HG03135 (cell line): ENCODE results near the gene EMX2.

Experiments
- ATAC-seq: cut with Tn5 transposase; IDR thresholded peaks from one replicate; pipeline ENCODE4 v1.9.1; 2021; ENCODE audit warnings: mild to moderate bottlenecking, moderate library complexity; ENCODE audit not compliant: unreplicated experiment

The EMX2 gene

GRCh38 chr10:117531371-117532002, 11.1 kb upstream of the EMX2 start:
- no peak for ATAC-seq

GRCh38 chr10:117532003-117532385, 10.6 kb upstream of the EMX2 start:
- no peak for ATAC-seq

GRCh38 chr10:117532451-117533107, 10.0 kb upstream of the EMX2 start:
- no peak for ATAC-seq

DNA sequence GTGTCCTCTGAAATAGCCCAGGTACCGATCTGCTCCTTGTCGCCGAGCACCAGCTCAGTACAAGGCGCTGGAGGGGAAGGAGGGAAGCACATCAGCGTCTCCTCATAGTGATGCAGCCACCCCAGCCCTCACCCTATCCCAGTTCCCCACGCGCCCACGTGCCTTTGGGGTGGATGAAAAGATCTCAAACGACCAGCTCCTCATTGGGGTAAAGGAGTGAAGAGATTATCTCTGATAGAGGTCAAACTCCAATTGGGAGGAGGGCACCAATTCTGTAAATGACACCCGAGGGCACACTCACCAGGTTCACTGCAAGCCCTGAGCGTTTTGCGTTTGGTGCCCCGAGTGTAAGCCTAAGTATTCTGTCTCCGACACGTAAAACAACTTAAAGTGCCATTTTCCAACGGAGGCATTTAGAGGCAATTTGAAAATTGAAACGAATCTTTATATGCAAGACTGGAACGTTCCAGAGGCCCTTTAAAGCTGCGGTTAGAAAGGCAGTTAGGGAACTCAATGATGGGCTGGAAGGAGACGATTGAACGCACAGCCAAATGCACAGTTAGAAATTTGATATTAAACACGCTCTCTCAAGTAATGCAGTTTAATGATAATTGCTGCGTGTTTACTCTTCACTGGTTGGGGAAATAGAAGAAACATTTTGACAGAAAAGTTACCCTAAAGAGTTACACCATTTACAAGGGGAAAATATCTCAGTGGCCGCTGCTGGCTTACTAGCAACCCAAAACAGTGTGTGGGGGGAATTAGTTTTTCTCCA, 8.9 kb upstream of the EMX2 start:
- ATAC-seq: no peak

DNA sequence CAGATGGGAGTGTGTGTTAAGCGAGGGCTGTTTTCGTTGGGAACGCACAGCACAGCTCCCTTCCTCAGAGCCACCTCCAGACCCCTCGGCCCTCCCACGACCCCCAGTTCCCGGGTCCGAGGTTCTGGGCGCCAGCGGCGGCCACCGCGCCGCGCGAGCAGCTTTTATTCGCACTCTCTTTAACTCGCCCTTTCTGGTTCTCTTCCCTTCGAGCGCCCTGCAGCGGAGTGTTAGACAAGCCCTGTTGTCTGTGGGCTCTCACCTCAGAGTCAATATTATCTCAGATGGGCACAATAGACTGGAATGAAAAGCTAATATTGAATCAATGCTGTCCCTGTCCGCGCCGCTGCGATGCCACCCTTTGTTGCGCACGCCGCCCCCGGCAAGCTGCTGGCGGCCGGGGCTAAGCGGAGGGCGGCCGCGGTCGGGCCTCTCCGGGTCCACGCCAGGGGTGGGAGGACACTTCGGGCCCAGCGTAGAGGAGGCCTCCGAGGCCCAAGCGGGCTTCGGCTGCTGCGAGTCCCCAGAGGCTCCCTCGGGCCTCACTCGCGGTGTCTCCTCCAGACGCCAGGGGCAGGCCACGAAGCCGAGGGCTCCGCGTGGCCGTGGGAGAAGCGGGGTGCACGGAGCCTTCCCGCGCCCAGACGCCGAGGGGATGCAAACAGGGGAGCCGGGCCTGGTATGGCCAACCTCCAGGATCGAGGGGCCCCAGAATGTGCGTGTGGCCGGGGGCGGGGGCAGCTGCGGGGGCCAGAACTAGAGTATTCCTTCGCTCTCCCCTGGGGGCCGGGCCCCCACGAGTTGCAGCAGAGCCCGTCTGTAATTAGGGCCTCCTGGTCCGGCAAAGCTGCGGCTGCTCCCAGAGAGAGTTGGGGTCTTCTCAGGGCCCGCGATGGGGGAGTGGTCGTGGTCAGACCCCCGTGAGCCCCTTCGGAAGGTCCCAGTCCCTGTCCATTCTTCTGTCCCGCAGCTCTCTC, 7.9 kb upstream of the EMX2 start:
- ATAC-seq: no peak

GRCh38 chr10:117535298-117536071, 7.1 kb upstream of the EMX2 start:
- no peak for ATAC-seq

DNA sequence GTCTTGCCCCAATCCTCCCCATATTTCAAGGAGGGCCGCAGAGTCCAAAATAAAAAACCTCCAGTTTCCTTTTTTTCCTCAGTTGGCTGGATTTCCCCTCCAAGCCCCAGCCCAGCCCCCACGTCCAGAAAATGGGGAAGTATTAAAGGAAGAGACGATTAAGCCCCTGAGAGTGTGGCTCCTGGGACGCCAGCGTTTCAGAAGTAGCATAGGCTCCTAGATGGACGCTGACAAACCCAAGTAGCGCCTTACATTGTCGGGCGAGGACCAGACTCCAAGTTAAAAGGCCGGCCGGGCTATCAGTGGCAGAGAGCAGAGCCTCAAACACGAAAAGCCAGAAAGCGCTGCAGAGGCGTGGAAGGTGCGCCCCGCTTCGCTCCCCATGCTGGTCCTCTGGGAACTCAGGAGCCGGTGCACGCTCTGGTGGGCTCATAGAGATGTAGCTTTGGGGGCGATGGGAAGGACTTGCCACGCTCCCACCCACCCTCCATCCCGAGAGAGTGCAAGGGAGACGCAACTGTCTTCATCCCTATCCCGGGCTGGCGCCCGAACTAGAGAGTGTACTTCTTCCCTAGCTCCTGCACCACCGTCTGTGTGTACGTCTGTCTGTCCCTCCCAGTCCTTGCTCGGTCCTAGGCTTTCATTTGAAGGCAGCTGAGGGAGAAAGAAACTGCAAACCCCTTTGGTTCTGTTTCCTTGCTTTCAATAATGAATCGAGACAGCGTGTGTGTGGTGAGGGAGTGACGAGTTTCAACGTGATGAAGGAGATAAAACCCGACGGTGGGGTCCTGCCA, 6.3 kb upstream of the EMX2 start:
- ATAC-seq: no peak

DNA sequence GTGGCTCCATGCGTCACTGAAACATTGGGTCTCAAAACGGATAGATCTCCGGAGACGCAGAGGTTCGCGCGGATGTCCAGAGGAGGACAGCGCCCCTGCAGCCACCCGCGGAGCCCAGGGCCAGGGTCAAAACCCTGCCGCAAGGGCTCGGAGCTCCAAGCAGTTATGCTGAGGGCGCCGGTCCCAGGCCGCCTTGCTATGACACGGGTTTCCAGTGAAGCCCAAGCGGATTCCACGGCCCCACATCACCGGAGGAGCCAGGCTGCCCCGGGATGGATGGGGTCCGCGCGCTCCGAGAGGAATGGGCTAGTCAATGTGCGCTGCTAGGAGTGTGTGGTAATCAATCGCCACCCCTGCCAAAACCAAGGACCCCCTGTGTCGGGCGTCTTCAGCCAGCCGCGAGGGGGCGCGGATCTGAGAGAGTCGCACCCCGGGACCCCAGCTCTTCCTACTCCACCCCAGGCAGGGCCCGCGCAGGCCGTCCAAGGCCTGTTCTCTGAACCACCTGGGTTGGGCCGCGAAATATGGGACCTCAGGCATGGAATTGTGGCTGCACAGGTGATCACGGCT, 5.6 kb upstream of the EMX2 start:
- no peak for ATAC-seq

GRCh38 chr10:117537436-117537903, 5.1 kb upstream of the EMX2 start:
- no peak for ATAC-seq

- no peak for ATAC-seq
Measured at GRCh38 chr10:117537904-117538524, 4.5 kb upstream of the EMX2 start.

DNA sequence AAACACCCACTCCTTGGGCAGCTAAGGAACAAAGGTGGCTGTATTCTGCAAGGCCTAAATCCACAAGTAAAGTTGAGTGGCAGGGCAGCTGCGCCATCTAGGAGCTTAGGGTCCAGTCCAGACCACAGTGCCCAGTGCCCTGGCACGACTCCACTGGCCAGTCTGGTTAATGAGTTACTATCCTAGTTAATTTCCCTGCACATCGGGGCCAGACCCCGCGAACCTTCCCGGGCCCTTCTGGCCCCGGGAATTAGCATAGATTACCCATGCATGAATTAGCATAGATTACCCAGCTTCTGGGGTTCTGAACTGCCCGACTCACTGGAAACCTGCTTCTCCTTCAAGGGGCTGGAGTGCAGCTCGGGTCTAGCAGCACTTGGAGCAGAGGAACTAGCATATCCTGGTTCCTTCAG, 3.2 kb upstream of the EMX2 start:
- ATAC-seq: no peak

DNA sequence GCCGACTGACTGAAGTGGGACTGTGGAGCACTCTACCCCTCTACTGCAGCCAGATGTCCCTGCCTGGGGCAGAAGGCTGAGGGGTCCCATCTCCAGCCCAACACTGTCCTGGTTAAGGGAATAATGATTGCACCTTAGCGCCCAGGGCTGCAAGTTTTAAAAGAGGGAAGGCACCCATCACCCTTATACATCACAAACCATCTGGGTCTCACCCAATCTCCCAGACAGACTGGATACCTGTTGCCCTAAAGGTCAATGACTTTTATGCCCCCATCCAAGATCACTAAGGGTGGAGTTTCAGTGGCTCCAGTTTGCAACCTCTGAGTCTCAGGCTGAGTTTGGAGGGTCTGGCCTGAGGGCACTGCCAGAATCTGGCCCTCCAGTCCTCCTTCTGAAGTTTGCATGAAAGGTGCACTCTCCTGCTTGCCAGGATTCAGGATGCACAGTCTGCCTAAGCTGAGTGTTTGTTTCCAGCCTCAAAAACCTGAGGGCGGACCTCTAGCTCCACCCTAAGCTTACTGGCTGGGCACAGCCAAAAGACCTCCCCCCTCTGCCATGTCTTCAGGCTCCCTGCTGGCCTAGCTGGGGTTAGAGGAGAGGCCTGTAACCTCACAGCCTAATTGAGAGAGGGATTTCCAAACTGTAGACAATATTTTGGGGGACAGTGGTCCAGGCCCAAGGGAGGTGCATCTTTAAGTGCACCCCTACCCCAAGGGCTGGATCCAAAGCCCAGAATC, 2.5 kb upstream of the EMX2 start:
- ATAC-seq: no peak

DNA sequence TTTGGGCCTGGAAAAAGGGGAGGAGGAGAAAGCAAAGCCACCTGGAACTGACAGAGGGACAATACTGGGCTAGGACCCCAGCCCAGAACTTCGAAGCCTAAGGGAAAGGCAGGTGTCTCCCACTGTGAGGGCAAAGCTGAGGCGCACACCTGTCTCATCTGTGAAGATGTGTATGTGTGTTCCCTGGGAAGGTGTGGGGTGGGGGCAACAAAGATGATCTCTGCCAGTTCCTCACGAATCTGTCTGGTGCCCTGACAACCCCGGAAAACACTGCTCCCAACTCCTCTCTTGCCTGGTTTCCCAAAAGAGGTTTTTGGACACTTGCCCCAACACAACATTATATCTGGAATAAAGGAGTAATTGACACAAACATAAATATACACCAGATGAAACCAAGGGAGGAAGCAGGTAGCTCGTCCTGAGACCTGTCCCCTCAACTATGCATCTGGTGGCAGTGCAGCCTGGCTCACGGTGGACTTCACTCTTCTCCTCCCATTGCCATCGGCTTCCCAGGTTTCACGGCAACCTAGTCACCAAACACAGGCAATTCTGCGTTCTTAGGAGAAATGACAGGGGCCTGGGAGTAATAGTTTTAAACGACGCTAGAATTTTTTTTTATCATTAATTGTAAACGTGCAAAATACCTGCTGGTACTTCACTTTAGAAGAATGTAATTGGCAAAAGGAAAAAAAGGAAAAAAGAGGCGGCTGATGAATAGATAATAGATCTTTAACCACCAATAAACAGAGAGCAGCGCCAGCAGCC, 1.7 kb upstream of the EMX2 start:
- ATAC-seq: no peak

GRCh38 chr10:117541405-117541908, 1.1 kb upstream of the EMX2 start:
- no peak for ATAC-seq

- no peak for ATAC-seq
Measured at GRCh38 chr10:117541909-117542705, 439 bp upstream of the EMX2 start.
